ENCODE measurements around the gene SPACA7.

Gene SPACA7

GRCh38 chr13:112452380-112453206 is 76.4 kb downstream of the SPACA7 start:
- DNase-seq (ENCODE audit: low read depth in 1 of 2, low spot score in 1 of 2) = no peak
- Histone ChIP-seq H3K27me3 (ENCODE audit: insufficient read depth, poor library complexity, severe bottlenecking) (peaks cover 10% of the 10 kb centered on the region), H3K27ac (replicated peaks) (no peak overlapping the region), H3K4me3 (replicated peaks; ENCODE audit: insufficient read depth, low read length) (no peak overlapping the region)
- TF ChIP-seq SPI1 (IDR thresholded peaks at IDR 0.05; ENCODE audit: borderline replicate concordance, low read depth) (no peak), POLR2AphosphoS5 (IDR thresholded peaks at IDR 0.05; ENCODE audit: low read depth) (no peak), REST (IDR thresholded peaks at IDR 0.05; ENCODE audit: insufficient replicate concordance, low read depth) (no peak), CTCF (IDR thresholded peaks at IDR 0.05; ENCODE audit: insufficient read depth, low read length) (no peak), GABPA (IDR thresholded peaks at IDR 0.05; ENCODE audit: low read depth) (no peak)

GRCh38 chr13:112453207-112453829 is 77.2 kb downstream of the SPACA7 start:
- no peak for TF ChIP-seq REST (IDR thresholded peaks at IDR 0.05; ENCODE audit: insufficient replicate concordance, low read depth)
- no peak for TF ChIP-seq POLR2AphosphoS5 (IDR thresholded peaks at IDR 0.05; ENCODE audit: low read depth)
- TF ChIP-seq GABPA (IDR thresholded peaks at IDR 0.05; ENCODE audit: low read depth) = no peak
- TF ChIP-seq SPI1 (IDR thresholded peaks at IDR 0.05; ENCODE audit: borderline replicate concordance, low read depth) = no peak
- no peak for TF ChIP-seq CTCF (IDR thresholded peaks at IDR 0.05; ENCODE audit: insufficient read depth, low read length)
- Histone ChIP-seq H3K27me3 (ENCODE audit: insufficient read depth, poor library complexity, severe bottlenecking) (peaks cover 10% of the 10 kb centered on the region), H3K27ac (replicated peaks) (no peak overlapping the region)

GRCh38 chr13:112453874-112454647 is 77.9 kb downstream of the SPACA7 start:
- H3K27ac ChIP-seq (replicated peaks) = no peak overlapping the region
- H3K27me3 ChIP-seq (ENCODE audit: insufficient read depth, poor library complexity, severe bottlenecking) = peaks cover 10% of the 10 kb centered on the region
- no peak overlapping the region for H3K4me3 ChIP-seq (replicated peaks; ENCODE audit: insufficient read depth, low read length)
- no peak for TF ChIP-seq POLR2AphosphoS5 (IDR thresholded peaks at IDR 0.05; ENCODE audit: low read depth)
- no peak for TF ChIP-seq SPI1 (IDR thresholded peaks at IDR 0.05; ENCODE audit: borderline replicate concordance, low read depth)
- TF ChIP-seq GABPA (IDR thresholded peaks at IDR 0.05; ENCODE audit: low read depth) = no peak
- TF ChIP-seq CTCF (IDR thresholded peaks at IDR 0.05; ENCODE audit: insufficient read depth, low read length) = no peak
- TF ChIP-seq REST (IDR thresholded peaks at IDR 0.05; ENCODE audit: insufficient replicate concordance, low read depth) = no peak
- no peak for DNase-seq (ENCODE audit: low read depth in 1 of 2, low spot score in 1 of 2)

More at GRCh38 chr13:112453207-112453829, 77.2 kb downstream of the SPACA7 start:
- no peak overlapping the region for H3K4me3 ChIP-seq (replicated peaks; ENCODE audit: insufficient read depth, low read length)
- DNase-seq (ENCODE audit: low read depth in 1 of 2, low spot score in 1 of 2) = no peak

Measured in HL-60 (cell line).